Measurements from ENCODE around the gene SLC46A3.
"Not testable (repeated sequence)": the region's sequence is repeated elsewhere in the genome, so short reads cannot be mapped to it uniquely, and the experiment has no call there.

SLC46A3 gene

DNA sequence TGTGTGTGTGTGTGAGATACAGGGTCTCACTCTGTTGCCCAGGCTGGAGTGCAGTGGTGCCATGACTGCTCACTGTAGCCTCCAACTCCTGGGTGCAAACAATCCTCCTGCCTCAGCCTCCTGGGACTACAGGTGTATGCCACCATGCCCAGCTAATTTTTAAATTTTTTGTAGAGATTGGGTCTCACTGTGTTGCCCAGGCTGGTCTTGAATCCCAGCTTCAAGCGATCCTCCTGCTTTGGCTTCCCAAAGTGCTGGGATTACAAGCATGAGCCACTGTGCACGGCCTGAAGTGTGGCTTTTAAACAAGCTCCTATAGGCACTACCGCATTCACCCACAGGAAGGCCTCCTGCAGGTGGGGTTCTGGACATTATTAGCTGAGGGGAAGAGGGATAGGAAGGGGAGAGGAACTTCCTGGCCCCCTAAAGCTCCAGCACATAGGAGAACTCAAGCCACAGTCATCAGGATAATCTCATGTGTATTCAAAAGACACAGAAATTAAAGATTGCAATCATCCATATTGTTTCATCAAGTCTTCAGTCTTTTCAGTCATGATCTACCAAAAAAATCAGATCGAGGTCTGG is 24.8 kb upstream of the SLC46A3 start:
- no peaks in the 10 kb centered on the region for H3K4me1 Mint-ChIP-seq
- H3K9me3 Mint-ChIP-seq: no peaks in the 10 kb centered on the region
- H3K27ac Mint-ChIP-seq: no peak overlapping the region
- no peak overlapping the region for H3K4me3 Mint-ChIP-seq
- no peak for DNase-seq (ENCODE audit: low spot score in 2 of 2)
- no peaks in the 10 kb centered on the region for H3K36me3 Mint-ChIP-seq
- ATAC-seq: no peak

DNA sequence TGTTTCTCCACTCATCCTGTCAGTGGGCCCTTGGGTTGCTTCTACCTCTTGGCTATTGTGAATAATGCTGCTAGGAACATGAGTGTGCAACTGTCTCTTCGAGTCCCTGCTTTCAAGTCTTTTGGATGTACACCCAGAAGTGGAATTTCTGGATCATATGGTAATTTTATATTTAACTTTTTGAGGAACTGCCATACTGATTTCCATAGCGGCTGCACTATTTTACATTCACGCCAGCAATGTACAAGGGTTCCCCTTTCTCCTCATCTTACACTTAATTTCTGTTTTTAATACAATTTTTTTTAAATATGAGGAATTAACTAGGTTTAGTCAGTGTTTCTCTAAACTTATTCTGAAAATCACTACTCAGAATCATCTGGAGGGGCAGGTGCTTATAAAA is 24.2 kb upstream of the SLC46A3 start:
- no peaks in the 10 kb centered on the region for H3K36me3 Mint-ChIP-seq
- no peak overlapping the region for H3K4me3 Mint-ChIP-seq
- ATAC-seq: no peak
- H3K9me3 Mint-ChIP-seq: no peaks in the 10 kb centered on the region
- DNase-seq (ENCODE audit: low spot score in 2 of 2): no peak
- H3K4me1 Mint-ChIP-seq: no peaks in the 10 kb centered on the region
- no peak overlapping the region for H3K27ac Mint-ChIP-seq

DNA sequence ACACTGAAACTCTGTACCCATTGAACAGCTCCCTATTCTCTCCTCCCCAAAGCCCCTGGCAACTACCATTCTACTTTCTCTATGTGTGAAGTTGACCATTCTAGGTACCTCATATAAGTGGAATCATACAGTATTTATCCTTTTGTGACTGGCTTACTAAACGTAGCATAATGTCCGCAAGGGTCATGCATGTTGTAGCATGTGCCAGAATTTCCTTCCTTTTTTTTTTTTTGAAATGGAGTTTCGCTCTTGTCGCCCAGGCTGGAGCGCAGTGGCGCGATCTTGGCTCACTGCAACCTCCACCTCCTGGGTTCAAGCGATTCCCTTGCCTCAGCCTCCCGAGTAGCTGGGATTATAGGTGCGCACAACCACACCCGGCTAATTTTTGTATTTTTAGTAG is 23.7 kb upstream of the SLC46A3 start:
- not testable (repeated sequence) for H3K27ac Mint-ChIP-seq; H3K36me3 Mint-ChIP-seq; H3K4me3 Mint-ChIP-seq; H3K9me3 Mint-ChIP-seq; DNase-seq (ENCODE audit: low spot score in 2 of 2); ATAC-seq; H3K4me1 Mint-ChIP-seq

DNA sequence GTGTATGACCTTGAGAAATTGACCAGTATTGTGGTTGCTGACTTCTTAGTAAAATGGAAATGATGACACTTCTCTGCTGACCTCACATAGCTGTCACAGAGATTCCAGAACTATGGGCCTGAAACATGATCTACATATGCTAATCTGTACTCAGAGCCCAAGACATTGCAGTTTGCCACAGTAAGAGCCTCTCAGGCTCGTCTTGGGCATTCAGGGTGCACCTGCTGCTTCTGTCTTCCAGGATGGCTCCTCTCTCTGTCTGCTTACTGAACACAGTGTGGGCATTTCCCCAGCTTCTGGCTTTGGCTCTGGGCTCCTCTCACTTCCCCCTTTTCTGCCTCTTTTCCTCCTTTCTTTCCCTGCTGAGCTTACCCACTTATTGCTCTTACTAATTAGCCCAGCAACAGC is 22.3 kb upstream of the SLC46A3 start:
- Mint-ChIP-seq H3K4me1 (no peaks in the 10 kb centered on the region), H3K4me3 (no peak overlapping the region), H3K27ac (no peak overlapping the region), H3K9me3 (no peaks in the 10 kb centered on the region), H3K36me3 (no peaks in the 10 kb centered on the region)
- ATAC-seq: peak; percentile 45
- DNase-seq (ENCODE audit: low spot score in 2 of 2): no peak

DNA sequence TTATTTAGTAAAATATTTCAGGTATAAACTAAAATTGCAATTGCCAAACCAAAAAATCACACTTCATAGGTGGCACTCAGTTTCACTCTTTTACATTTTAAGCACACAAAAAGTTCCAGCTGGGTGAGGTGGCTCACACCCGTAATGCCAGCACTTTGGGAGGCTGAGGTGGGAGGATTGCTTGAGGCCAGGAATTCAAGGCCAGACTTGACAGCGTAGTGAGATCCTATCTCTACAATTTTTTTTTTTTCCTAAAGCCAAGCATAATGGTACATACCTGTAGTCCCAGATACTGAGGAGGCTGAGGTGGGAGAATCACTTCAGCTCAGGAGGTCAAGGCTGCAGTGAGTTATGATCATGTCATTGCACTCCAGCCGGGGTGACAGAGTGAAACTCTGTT is 20.6 kb upstream of the SLC46A3 start:
- H3K9me3 Mint-ChIP-seq: no peaks in the 10 kb centered on the region
- ATAC-seq: no peak
- H3K36me3 Mint-ChIP-seq: no peaks in the 10 kb centered on the region
- no peak overlapping the region for H3K4me3 Mint-ChIP-seq
- no peak for DNase-seq (ENCODE audit: low spot score in 2 of 2)
- no peaks in the 10 kb centered on the region for H3K4me1 Mint-ChIP-seq
- no peak overlapping the region for H3K27ac Mint-ChIP-seq

DNA sequence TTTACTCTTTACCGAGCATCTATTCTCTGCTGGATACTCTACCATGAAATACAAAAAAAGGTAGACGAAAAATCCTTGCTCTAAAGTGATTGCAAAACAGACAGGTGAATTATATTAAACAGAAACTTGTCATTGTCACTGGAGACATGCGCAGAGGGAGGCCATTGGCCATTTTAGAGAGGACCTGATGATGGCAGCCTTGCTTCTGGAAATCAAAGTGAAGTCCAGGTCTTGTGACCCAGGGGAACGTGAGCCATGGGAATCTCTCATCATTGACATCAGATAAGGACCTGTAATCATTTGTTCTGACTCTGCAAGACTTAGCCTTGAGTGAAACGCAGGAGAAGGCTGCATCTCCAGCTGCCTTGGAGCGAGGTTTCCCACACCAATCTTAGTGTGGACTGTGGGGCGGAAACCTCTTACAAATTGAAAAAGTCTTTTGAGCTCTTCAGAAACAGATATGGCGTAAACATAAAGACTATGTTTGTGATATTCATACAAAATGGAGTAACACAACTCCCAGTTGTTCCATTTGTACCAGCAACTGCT is 16.8 kb upstream of the SLC46A3 start:
- no peak overlapping the region for H3K4me3 Mint-ChIP-seq
- no peak for ATAC-seq
- H3K9me3 Mint-ChIP-seq: no peaks in the 10 kb centered on the region
- H3K27ac Mint-ChIP-seq: no peak overlapping the region
- peak in 1 of 2 donors; percentile 7 for DNase-seq (ENCODE audit: low spot score in 2 of 2)
- H3K36me3 Mint-ChIP-seq: no peaks in the 10 kb centered on the region
- no peaks in the 10 kb centered on the region for H3K4me1 Mint-ChIP-seq

DNA sequence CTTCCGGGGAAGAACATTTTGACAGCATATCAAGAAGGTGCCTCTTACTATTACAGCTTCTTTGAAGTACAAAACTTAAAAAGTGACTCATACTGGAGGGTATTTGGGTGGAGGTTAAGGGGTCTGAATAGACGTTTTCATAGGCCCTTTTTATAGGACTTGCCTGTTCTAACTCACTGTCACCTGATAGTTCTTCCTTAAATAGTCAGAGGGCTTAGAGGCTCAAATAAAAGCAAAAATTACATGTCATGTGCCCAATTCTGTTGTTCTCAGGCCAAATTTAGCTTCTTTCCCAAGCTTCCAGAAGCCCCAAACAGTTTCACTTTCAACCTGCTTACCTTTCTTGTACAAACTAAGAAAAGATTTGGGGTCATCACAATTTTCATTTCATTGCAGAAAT is 16.1 kb upstream of the SLC46A3 start:
- H3K9me3 Mint-ChIP-seq: no peaks in the 10 kb centered on the region
- no peak for DNase-seq (ENCODE audit: low spot score in 2 of 2)
- H3K36me3 Mint-ChIP-seq: no peaks in the 10 kb centered on the region
- H3K4me1 Mint-ChIP-seq: no peaks in the 10 kb centered on the region
- no peak for ATAC-seq
- H3K4me3 Mint-ChIP-seq: no peak overlapping the region
- H3K27ac Mint-ChIP-seq: no peak overlapping the region

DNA sequence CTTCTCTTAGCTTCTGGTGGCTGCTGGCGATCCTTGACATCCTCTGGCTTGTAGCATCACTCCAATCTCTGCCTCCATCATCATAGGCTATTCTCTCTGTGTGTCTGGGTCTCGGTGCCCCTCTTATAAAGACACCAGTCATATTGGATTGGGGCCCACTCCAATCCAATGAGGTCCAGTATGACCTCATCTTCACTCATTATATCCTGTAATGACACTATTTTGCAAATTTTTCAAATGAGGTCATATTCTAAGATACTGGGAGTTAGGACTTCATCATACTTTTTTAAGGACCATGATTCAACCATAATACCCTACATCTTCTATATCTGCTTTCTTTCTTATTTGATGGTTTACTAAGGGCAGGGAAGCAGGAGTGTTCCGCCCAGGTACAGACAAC is 12.0 kb upstream of the SLC46A3 start:
- ATAC-seq (no peak), DNase-seq (ENCODE audit: low spot score in 2 of 2) (no peak)
- H3K4me1 Mint-ChIP-seq: no peaks in the 10 kb centered on the region
- no peaks in the 10 kb centered on the region for H3K36me3 Mint-ChIP-seq
- no peak overlapping the region for H3K4me3 Mint-ChIP-seq
- no peak overlapping the region for H3K27ac Mint-ChIP-seq
- H3K9me3 Mint-ChIP-seq: no peaks in the 10 kb centered on the region

DNA sequence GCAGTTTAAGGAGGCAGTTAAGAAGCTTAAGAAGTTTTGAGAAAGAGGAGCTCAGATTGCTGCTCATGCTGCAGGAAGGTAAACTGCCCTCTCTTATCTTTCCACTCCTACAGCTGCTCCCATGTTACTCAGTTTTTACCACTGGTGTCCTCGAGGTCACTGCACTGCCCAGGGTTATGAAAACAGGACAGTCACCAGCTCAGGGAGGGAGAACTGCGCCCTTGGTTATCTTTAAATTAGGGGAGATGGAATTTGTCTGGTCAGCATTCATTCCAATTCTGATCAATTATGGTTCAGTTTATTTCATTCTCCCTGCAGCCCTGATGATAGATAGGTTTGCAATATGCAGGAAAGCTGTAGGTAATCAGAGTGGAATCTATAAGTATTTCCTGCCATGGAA is 10.8 kb upstream of the SLC46A3 start:
- Mint-ChIP-seq H3K4me3 (no peak overlapping the region), H3K27ac (no peak overlapping the region), H3K9me3 (no peaks in the 10 kb centered on the region), H3K4me1 (no peaks in the 10 kb centered on the region), H3K36me3 (no peaks in the 10 kb centered on the region)
- ATAC-seq (no peak), DNase-seq (ENCODE audit: low spot score in 2 of 2) (no peak)

DNA sequence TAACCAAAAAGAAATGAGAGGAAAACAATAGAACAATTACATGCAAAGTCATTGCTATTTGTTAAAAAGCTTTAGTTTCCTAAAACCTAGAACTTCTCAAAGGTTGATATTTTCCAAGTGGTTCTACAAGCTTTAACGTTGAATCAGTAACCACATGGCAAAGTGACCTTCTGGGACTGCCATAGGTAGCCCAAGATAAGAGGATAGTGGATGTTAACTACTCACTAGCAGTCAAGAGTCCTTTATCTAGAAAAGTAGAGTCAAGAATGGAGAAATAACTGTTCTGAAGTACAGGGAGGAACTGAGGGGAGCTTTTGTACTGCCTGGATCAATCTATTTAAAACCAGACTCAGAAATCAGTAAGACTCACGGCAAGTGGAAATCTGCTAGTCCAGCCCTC is 9.9 kb upstream of the SLC46A3 start:
- Mint-ChIP-seq H3K27ac (no peak overlapping the region), H3K4me3 (no peak overlapping the region), H3K9me3 (no peaks in the 10 kb centered on the region), H3K36me3 (no peaks in the 10 kb centered on the region), H3K4me1 (no peaks in the 10 kb centered on the region)
- ATAC-seq (no peak), DNase-seq (ENCODE audit: low spot score in 2 of 2) (no peak)

DNA sequence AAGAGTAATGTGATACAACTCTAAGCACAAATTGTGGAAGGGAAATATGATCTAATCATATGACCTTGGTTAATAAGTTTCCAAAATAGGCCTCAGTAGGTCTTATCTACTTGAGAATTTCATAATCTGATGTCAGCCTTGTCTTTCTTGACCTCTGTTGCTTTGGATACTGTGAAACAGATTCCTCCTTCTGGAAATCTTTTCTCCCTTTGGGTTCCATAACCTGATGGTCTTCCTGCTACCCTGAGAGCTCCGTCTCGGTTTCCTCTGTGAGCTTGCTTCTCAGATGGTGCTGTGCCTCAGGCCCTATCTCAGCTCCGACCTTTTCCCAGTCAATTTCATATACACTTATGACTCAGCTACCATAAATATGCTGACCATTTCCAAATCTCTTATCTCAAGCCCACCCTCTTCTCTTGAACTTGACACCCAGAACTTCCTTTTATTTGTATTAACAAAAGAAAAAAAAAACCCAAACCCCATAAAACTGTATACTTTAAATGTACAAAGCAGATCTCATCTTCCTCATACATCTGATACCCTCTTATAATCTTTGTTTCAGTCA is 6.4 kb upstream of the SLC46A3 start:
- Mint-ChIP-seq H3K36me3 (no peaks in the 10 kb centered on the region), H3K4me1 (no peaks in the 10 kb centered on the region), H3K27ac (no peak overlapping the region), H3K4me3 (no peak overlapping the region), H3K9me3 (no peaks in the 10 kb centered on the region)
- no peak for ATAC-seq
- no peak for DNase-seq (ENCODE audit: low spot score in 2 of 2)

DNA sequence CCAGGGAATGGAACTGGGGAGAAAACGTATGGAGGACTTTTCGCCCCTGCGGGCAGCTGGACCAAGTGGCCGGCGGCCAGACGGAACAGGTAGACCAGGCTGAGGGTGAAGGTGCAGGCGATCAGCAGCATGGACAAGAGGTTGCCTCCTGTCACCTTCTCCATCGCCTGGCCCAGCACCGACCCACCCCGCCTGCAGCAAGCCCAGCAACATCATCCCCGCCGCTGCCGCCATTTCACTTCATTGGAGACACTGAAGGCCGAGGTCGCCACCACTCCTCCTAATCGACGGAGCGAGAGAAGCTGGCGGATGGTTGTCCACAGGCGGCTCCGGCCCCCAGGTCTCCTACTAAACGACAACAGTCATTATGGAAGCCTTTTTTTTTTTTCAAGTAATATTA is 5.0 kb upstream of the SLC46A3 start:
- ATAC-seq (no peak), DNase-seq (ENCODE audit: low spot score in 2 of 2) (no peak)
- Mint-ChIP-seq H3K27ac (no peak overlapping the region), H3K4me3 (no peak overlapping the region), H3K9me3 (no peaks in the 10 kb centered on the region), H3K4me1 (peaks cover 9% of the 10 kb centered on the region), H3K36me3 (peaks cover 6% of the 10 kb centered on the region)

DNA sequence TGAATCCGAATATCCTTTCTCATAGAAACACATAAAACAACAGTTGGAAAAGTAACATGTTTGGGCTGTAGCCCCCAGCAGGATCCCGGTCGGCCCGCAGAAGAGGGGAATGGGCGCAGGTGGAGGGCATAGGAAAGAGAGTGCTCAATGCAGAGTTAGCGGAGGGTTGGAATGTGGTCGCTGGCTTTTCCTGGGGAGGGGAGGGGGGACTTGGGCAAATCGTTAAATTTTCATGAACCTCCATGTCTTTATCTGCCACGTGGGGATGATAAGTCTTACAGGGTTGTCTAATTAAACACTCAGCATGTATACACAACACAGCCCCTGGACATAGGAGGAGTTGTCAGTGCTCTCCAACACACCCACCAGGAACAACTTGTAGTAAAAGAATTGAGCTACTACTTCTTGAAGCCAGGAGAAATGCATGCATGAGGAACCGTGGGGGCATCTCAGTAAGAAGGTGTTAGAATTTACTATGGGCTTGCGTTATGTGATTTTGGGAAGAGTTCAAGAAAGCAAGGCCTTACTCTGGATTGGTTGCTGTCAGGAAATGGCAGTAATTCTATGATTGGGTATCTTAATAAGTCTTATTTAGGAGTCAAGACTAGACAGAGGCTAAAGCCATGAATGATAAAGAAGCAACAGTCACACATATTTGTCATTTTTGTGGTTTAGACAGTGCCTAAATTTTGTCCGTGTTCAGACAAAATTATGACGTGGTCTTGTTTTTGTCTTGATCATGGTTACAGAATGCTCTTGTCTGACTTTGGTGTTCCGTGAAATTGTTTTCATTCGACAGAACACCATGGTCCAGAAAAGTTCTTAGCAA is 671 bp upstream of the SLC46A3 start:
- peak overlapping the region; percentile 94 for H3K4me3 Mint-ChIP-seq
- H3K4me1 Mint-ChIP-seq: peaks cover 31% of the 10 kb centered on the region
- peak overlapping the region; percentile 92 for H3K27ac Mint-ChIP-seq
- DNase-seq (ENCODE audit: low spot score in 2 of 2) (no peak), ATAC-seq (no peak)
- H3K9me3 Mint-ChIP-seq: no peaks in the 10 kb centered on the region
- H3K36me3 Mint-ChIP-seq: peaks cover 8% of the 10 kb centered on the region

DNA sequence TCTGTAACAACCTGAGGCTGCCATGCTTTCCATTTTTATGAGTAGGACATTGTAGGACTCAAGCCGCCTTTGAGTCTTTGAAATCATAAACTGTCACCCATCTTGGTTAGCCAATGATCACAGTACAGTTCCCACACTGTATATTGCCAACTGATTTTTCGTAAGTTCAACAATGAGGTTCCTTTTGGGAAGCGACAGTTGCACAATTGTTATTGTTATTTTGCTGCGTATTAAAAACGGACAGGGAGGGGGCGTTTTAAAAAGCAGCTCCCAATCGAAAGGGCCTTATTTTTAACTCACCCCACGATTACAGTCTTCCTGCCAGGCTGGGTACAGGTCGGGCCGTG is 601 bp downstream of the SLC46A3 start:
- DNase-seq (ENCODE audit: low spot score in 2 of 2) (no peak), ATAC-seq (peak; percentile 1)
- no peaks in the 10 kb centered on the region for H3K9me3 Mint-ChIP-seq
- peaks cover 8% of the 10 kb centered on the region for H3K36me3 Mint-ChIP-seq
- H3K27ac Mint-ChIP-seq: peak overlapping the region; percentile 92
- peak overlapping the region; percentile 94 for H3K4me3 Mint-ChIP-seq
- H3K4me1 Mint-ChIP-seq: peaks cover 31% of the 10 kb centered on the region

DNA sequence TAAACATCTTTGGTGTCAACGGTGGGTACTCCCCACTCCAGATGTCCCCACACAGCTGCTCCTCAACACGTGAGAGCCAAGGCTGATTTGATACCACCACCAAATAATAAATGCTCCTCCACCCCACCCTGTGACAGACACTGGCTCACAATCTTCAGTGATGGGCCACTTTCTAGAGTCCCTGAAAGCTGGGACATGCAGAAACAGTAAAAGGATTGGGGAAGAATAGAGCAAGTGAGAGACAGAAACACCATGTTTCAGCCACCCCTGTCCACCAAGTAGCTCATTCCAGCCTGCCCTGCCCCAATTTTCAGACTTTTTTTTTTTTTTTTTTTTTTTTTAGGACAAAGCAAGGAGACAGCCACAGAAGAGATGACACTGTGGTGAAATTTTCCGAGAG is 1.6 kb downstream of the SLC46A3 start:
- no peak for ATAC-seq
- H3K27ac Mint-ChIP-seq: peak overlapping the region; percentile 92
- H3K4me3 Mint-ChIP-seq: peak overlapping the region; percentile 94

DNA sequence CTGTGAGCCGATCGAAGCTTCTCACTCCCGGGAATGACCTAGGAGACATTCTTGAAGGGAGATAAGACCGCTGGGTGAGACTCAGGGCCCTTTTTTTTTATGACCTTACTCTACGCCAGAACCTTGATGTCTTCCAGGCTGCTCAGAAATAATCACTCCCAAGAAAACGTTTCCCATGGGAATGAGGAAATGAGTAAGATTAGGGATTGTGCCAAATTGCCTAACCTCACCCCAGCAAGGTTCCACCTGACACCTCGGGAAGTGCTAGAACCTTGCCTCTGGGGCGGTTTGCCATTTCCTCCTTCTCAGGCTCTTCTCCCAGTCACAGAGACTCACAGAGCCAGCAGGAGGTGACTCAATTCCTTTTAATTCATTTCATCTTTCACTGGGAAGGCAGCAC is 2.3 kb downstream of the SLC46A3 start:
- H3K27ac Mint-ChIP-seq: peak overlapping the region; percentile 79
- H3K4me1 Mint-ChIP-seq: peaks cover 31% of the 10 kb centered on the region
- peaks cover 8% of the 10 kb centered on the region for H3K36me3 Mint-ChIP-seq
- no peak for DNase-seq (ENCODE audit: low spot score in 2 of 2)
- H3K4me3 Mint-ChIP-seq: no peak overlapping the region
- H3K9me3 Mint-ChIP-seq: no peaks in the 10 kb centered on the region
- no peak for ATAC-seq

More for the DNA sequence above, 1.6 kb downstream of the SLC46A3 start:
- H3K36me3 Mint-ChIP-seq: peaks cover 8% of the 10 kb centered on the region
- peaks cover 31% of the 10 kb centered on the region for H3K4me1 Mint-ChIP-seq
- no peak for DNase-seq (ENCODE audit: low spot score in 2 of 2)
- H3K9me3 Mint-ChIP-seq: no peaks in the 10 kb centered on the region
